Activated CD4-positive, alpha-beta memory T cell treated with anti-CD3 and anti-CD28 coated beads for 36 hours (primary cell): ENCODE results near the gene SULT1A4. TPM values are rescaled to one million over a fixed set of nuclear protein-coding genes. Genes with fewer than 3 reads are reported as not detected.
"Not testable (repeated sequence)": the region's sequence is repeated elsewhere in the genome, so short reads cannot be mapped to it uniquely, and the experiment has no call there.

Experiments used
- CTCF ChIA-PET: fragments of 350-600 bp; sonication (Branson Sonifier 250); formaldehyde crosslinking; loops from one replicate; lab custom pipeline; 2021; ENCODE audit warnings: antibody characterized with exemption, inconsistent platforms; lab: Charles Lee
- POLR2A ChIA-PET: fragments of 350-600 bp; sonication (Branson Sonifier 250); formaldehyde crosslinking; loops from one replicate; lab custom pipeline; 2021; ENCODE audit warnings: antibody characterized with exemption; lab: Charles Lee
- DNase-seq: peaks from one replicate; pipeline ENCODE4 v3.0.0-alpha.2; 2020
- H3K27ac Mint-ChIP-seq: one replicate; pipeline ENCODE4 v1.8.0; 2021; ENCODE audit warnings: mixed read lengths
- H3K27me3 Mint-ChIP-seq: one replicate; pipeline ENCODE4 v1.8.0; 2021; ENCODE audit warnings: mixed read lengths
- H3K36me3 Mint-ChIP-seq: one replicate; pipeline ENCODE4 v1.8.0; 2021; ENCODE audit warnings: mixed read lengths
- H3K4me1 Mint-ChIP-seq: one replicate; pipeline ENCODE4 v1.8.0; 2021; ENCODE audit warnings: low read depth, mixed read lengths
- H3K4me3 Mint-ChIP-seq: one replicate; pipeline ENCODE4 v1.8.0; 2021; ENCODE audit warnings: mild to moderate bottlenecking, mixed read lengths
- H3K9me3 Mint-ChIP-seq: one replicate; pipeline ENCODE4 v1.8.0; 2021; ENCODE audit warnings: mixed read lengths
- intact Hi-C: fragments of 100-400 bp; cut with micrococcal nuclease; formaldehyde crosslinking; loops from one replicate; pipeline ENCODE4 v1.15.1; 2023
- total RNA-seq, 2 experiments: library from RNA; stranded (reverse); gene quantifications; one replicate each; pipeline ENCODE4 v1.2.3, GENCODE V29; 2021

Gene SULT1A4
- 1 to 10 TPM; 1.4 to 2.4 TPM for total RNA-seq

GRCh38 chr16:29459706-29460646 is at the start of gene SULT1A4:
SULT1A4 (plus strand) TSS chr16:29459913; CDS start chr16:29461386, 1,473 bp downstream.
- H3K36me3 Mint-ChIP-seq, POLR2A ChIA-PET, H3K4me1 Mint-ChIP-seq, DNase-seq, H3K9me3 Mint-ChIP-seq, H3K4me3 Mint-ChIP-seq, H3K27ac Mint-ChIP-seq, CTCF ChIA-PET, intact Hi-C loops, H3K27me3 Mint-ChIP-seq: not testable (repeated sequence)

GRCh38 chr16:29423587-29423986 is 36.1 kb upstream of the SULT1A4 start:
- POLR2A ChIA-PET, H3K27me3 Mint-ChIP-seq, DNase-seq, H3K4me1 Mint-ChIP-seq, H3K27ac Mint-ChIP-seq, H3K9me3 Mint-ChIP-seq, H3K4me3 Mint-ChIP-seq, intact Hi-C loops: not testable (repeated sequence)
- peaks cover 11% of the 10 kb centered on the region for H3K36me3 Mint-ChIP-seq
- CTCF ChIA-PET, result interaction anchor here (0.6 kb wide), 1 partner anchor 239 kb away, joined by 3 read pairs; no protein-coding TSS in a partner anchor

- H3K4me3 Mint-ChIP-seq, H3K9me3 Mint-ChIP-seq, CTCF ChIA-PET, H3K4me1 Mint-ChIP-seq, intact Hi-C loops, POLR2A ChIA-PET, H3K27ac Mint-ChIP-seq, DNase-seq, H3K27me3 Mint-ChIP-seq: not testable (repeated sequence)
- H3K36me3 Mint-ChIP-seq, result peaks cover 11% of the 10 kb centered on the region
Observed at GRCh38 chr16:29425390-29425789, 34.3 kb upstream of the SULT1A4 start.

- CTCF ChIA-PET, POLR2A ChIA-PET, H3K9me3 Mint-ChIP-seq, H3K36me3 Mint-ChIP-seq, H3K4me1 Mint-ChIP-seq, H3K27ac Mint-ChIP-seq, H3K27me3 Mint-ChIP-seq, H3K4me3 Mint-ChIP-seq, DNase-seq, intact Hi-C loops: not testable (repeated sequence)
Observed at GRCh38 chr16:29453754-29454153, 6.0 kb upstream of the SULT1A4 start.

GRCh38 chr16:29454269-29454668 is 5.4 kb upstream of the SULT1A4 start, which contains the start of the genes BOLA2 and SLX1B:
BOLA2 (minus strand) TSS chr16:29454351; CDS start chr16:29454253, 98 bp downstream.
SLX1B (plus strand) TSS chr16:29454533.
- H3K27ac Mint-ChIP-seq, H3K36me3 Mint-ChIP-seq, H3K4me1 Mint-ChIP-seq, DNase-seq, CTCF ChIA-PET, intact Hi-C loops, H3K27me3 Mint-ChIP-seq, H3K4me3 Mint-ChIP-seq, H3K9me3 Mint-ChIP-seq, POLR2A ChIA-PET: not testable (repeated sequence)

GRCh38 chr16:29454828-29455227 is 4.9 kb upstream of the SULT1A4 start:
- CTCF ChIA-PET, intact Hi-C loops, H3K36me3 Mint-ChIP-seq, H3K4me3 Mint-ChIP-seq, H3K9me3 Mint-ChIP-seq, H3K27me3 Mint-ChIP-seq, H3K4me1 Mint-ChIP-seq, POLR2A ChIA-PET, H3K27ac Mint-ChIP-seq, DNase-seq: not testable (repeated sequence)

GRCh38 chr16:29457660-29458059 is 2.1 kb upstream of the SULT1A4 start:
- H3K4me3 Mint-ChIP-seq, CTCF ChIA-PET, H3K27me3 Mint-ChIP-seq, H3K27ac Mint-ChIP-seq, intact Hi-C loops, POLR2A ChIA-PET, H3K36me3 Mint-ChIP-seq, H3K9me3 Mint-ChIP-seq, DNase-seq, H3K4me1 Mint-ChIP-seq: not testable (repeated sequence)

- POLR2A ChIA-PET, result not testable (repeated sequence)
Observed at GRCh38 chr16:29460647-29461030, 926 bp downstream of the SULT1A4 start.

GRCh38 chr16:29465985-29466824 is 6.5 kb downstream of the SULT1A4 start:
- H3K4me3 Mint-ChIP-seq, DNase-seq, POLR2A ChIA-PET, H3K27me3 Mint-ChIP-seq, H3K4me1 Mint-ChIP-seq, intact Hi-C loops, H3K9me3 Mint-ChIP-seq, H3K36me3 Mint-ChIP-seq, H3K27ac Mint-ChIP-seq, CTCF ChIA-PET: not testable (repeated sequence)

More at GRCh38 chr16:29460647-29461030, 926 bp downstream of the SULT1A4 start:
- H3K4me1 Mint-ChIP-seq, H3K4me3 Mint-ChIP-seq, H3K36me3 Mint-ChIP-seq, H3K9me3 Mint-ChIP-seq, DNase-seq, CTCF ChIA-PET, H3K27me3 Mint-ChIP-seq, H3K27ac Mint-ChIP-seq, intact Hi-C loops: not testable (repeated sequence)

- CTCF ChIA-PET, H3K4me3 Mint-ChIP-seq, intact Hi-C loops, POLR2A ChIA-PET, H3K9me3 Mint-ChIP-seq, H3K4me1 Mint-ChIP-seq, H3K27me3 Mint-ChIP-seq, DNase-seq, H3K27ac Mint-ChIP-seq, H3K36me3 Mint-ChIP-seq: not testable (repeated sequence)
Observed at GRCh38 chr16:29466904-29467303, 7.2 kb downstream of the SULT1A4 start.

- CTCF ChIA-PET, H3K27ac Mint-ChIP-seq, H3K9me3 Mint-ChIP-seq, POLR2A ChIA-PET, H3K4me1 Mint-ChIP-seq, intact Hi-C loops, DNase-seq, H3K4me3 Mint-ChIP-seq, H3K36me3 Mint-ChIP-seq, H3K27me3 Mint-ChIP-seq: not testable (repeated sequence)
Observed at GRCh38 chr16:29467654-29468366, 8.1 kb downstream of the SULT1A4 start.

- CTCF ChIA-PET, result not testable (repeated sequence)
Observed at GRCh38 chr16:29469660-29470059, 9.9 kb downstream of the SULT1A4 start.

More at GRCh38 chr16:29469660-29470059, 9.9 kb downstream of the SULT1A4 start:
- H3K4me1 Mint-ChIP-seq, H3K4me3 Mint-ChIP-seq, H3K9me3 Mint-ChIP-seq, H3K36me3 Mint-ChIP-seq, intact Hi-C loops, POLR2A ChIA-PET, H3K27ac Mint-ChIP-seq, H3K27me3 Mint-ChIP-seq: not testable (repeated sequence)
- peak; percentile 27 for DNase-seq
